OCI-LY3 (cell line): ENCODE measurements around the gene MPZL1.
A peak's percentile ranks its signal among the peaks of the same experiment; 100 is the strongest.

Source experiments
- H2AFZ ChIP-seq: fragments of 200-600, 300-600 bp; shearing (Covaris generic); 2 replicates; pipeline ENCODE4 v1.6.0; 2014; ENCODE audit warnings: antibody characterized with exemption, low read depth, low read length
- H3K27ac ChIP-seq: fragments of 200-600, 300-600 bp; sonication (generic); 2 replicates; pipeline ENCODE4 v1.5.1; 2014; ENCODE audit warnings: mild to moderate bottlenecking, low read length, moderate library complexity, mixed read lengths
- H3K27me3 ChIP-seq: fragments of 200-600, 300-600 bp; sonication (generic); 2 replicates; pipeline ENCODE4 v1.6.1; 2014; ENCODE audit warnings: low read depth, low read length, mixed read lengths
- H3K36me3 ChIP-seq: fragments of 200-600, 300-600 bp; sonication (generic); replicated peaks from 2 replicates; pipeline ENCODE3; 2014; ENCODE audit warnings: low read depth, low read length, mixed read lengths
- H3K4me1 ChIP-seq: fragments of 300-600, 200-600 bp; sonication (generic); 2 replicates; pipeline ENCODE4 v1.6.1; 2014; ENCODE audit warnings: low read length, mixed read lengths
- H3K4me2 ChIP-seq: fragments of 200-600, 300-600 bp; sonication (generic); 2 replicates; pipeline ENCODE4 v1.6.1; 2014; ENCODE audit warnings: low read length, mixed read lengths
- H3K4me3 ChIP-seq: fragments of 300-600, 200-600 bp; sonication (generic); 2 replicates; pipeline ENCODE4 v1.5.1; 2014; ENCODE audit warnings: antibody characterized with exemption, mild to moderate bottlenecking, low read length, moderate library complexity
- H3K79me2 ChIP-seq: fragments of 300-600, 200-600 bp; shearing (Covaris generic); 2 replicates; pipeline ENCODE4 v1.6.1; 2014; ENCODE audit warnings: mild to moderate bottlenecking, low read length, mixed read lengths
- H3K9ac ChIP-seq: fragments of 300-600, 200-600 bp; shearing (Covaris generic); 2 replicates; pipeline ENCODE4 v1.6.0; 2014; ENCODE audit warnings: mild to moderate bottlenecking, low read length, moderate library complexity
- H3K9me3 ChIP-seq: fragments of 200-600, 300-600 bp; shearing (Covaris generic); 2 replicates; pipeline ENCODE4 v1.6.1; 2014; ENCODE audit warnings: low read length, mixed read lengths; ENCODE audit not compliant: insufficient read depth
- H4K20me1 ChIP-seq: fragments of 200-600, 300-600 bp; sonication (generic); 2 replicates; pipeline ENCODE4 v1.6.1; 2016; ENCODE audit warnings: low read length, mixed read lengths; ENCODE audit not compliant: insufficient read depth
- EZH2phosphoT487 ChIP-seq: fragments of 200-600 bp; shearing (Covaris generic); IDR thresholded peaks from 2 replicates; pipeline ENCODE4 v1.6.1; 2018; ENCODE audit warnings: antibody characterized with exemption, mixed run types, low read depth
- TF ChIP-seq, protein P1 (sequence below): fragments of 200-600, 300-600 bp; sonication (generic); IDR thresholded peaks from 2 replicates; pipeline ENCODE4 v1.5.1; 2014; ENCODE audit warnings: antibody characterized with exemption, low read length, low read depth

MPZL1 gene

DNA sequence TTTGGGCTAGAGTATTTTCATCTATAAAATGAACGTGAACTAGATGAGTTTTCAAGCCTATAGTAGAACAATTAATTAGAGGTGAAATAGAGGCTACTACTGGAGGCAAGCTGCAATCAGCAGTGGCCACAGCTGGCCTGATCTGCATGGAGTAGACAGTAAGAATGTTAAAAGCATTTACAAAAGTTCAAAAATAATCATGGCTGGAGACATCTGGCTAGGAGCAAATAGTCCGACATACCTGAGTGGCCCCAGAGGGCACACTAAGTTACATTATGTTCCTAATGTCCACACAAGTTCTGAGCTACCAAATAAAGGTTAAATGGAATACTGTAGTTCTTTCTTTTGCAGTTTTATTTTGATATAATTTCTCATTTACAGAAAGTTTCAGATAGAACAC is 28.0 kb downstream of the MPZL1 start:
- H3K4me1 ChIP-seq = peaks cover 18% of the 10 kb centered on the region
- H3K9me3 ChIP-seq = no peaks in the 10 kb centered on the region
- TF ChIP-seq EZH2phosphoT487 = no peak
- TF ChIP-seq, protein P1, sequence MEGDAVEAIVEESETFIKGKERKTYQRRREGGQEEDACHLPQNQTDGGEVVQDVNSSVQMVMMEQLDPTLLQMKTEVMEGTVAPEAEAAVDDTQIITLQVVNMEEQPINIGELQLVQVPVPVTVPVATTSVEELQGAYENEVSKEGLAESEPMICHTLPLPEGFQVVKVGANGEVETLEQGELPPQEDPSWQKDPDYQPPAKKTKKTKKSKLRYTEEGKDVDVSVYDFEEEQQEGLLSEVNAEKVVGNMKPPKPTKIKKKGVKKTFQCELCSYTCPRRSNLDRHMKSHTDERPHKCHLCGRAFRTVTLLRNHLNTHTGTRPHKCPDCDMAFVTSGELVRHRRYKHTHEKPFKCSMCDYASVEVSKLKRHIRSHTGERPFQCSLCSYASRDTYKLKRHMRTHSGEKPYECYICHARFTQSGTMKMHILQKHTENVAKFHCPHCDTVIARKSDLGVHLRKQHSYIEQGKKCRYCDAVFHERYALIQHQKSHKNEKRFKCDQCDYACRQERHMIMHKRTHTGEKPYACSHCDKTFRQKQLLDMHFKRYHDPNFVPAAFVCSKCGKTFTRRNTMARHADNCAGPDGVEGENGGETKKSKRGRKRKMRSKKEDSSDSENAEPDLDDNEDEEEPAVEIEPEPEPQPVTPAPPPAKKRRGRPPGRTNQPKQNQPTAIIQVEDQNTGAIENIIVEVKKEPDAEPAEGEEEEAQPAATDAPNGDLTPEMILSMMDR = no peak
- H2AFZ ChIP-seq = no peak overlapping the region
- no peaks in the 10 kb centered on the region for H3K27me3 ChIP-seq
- peaks cover 7% of the 10 kb centered on the region; the same call in 1 of the 2 replicates for H4K20me1 ChIP-seq
- H3K27ac ChIP-seq = no peak overlapping the region
- H3K36me3 ChIP-seq = no peaks in the 10 kb centered on the region
- peaks cover 68% of the 10 kb centered on the region for H3K79me2 ChIP-seq
- H3K4me3 ChIP-seq = no peak overlapping the region
- no peak overlapping the region for H3K9ac ChIP-seq
- no peak overlapping the region for H3K4me2 ChIP-seq

DNA sequence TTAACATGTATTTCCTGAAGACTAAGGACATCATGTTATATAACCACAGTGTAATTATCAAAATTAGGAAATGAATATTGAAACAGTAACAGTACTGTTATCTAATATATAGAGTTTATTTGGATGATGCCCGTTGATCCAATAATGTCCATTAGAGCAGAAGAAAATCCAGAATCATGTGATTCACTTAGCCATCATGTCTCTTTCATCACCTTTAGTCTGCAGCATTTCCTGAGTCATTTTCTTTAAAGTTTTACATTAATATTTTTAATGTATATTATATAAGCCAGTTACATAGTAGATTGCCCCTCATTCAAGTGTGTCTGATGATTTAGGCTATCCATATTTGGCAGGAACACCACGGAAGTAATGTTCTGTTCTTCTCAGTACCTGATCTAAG is 28.9 kb downstream of the MPZL1 start:
- TF ChIP-seq, protein P1 = no peak
- no peak for TF ChIP-seq EZH2phosphoT487
- no peak overlapping the region for H3K4me2 ChIP-seq

DNA sequence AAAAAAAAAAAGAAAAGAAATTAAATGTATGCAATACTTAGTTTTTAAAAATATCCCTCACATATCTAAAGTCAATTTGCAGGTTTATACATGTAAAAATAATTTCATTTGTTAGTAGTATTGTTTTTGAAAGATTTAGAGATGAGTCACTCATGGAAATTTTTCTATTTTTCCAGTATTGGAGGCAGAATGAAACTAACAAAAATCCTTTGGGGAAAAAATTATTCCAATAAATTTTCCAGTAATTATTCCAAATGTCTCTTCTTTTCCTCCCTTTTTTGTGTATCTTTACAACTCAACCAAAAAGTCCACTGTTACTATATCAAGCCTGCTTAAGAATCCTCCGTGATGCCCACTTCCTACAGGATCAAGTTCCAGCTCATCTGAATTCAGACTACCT is 29.9 kb downstream of the MPZL1 start:
- peaks cover 66% of the 10 kb centered on the region for H3K79me2 ChIP-seq
- H3K27me3 ChIP-seq = no peaks in the 10 kb centered on the region
- H3K4me1 ChIP-seq = peaks cover 18% of the 10 kb centered on the region
- H3K4me2 ChIP-seq = no peak overlapping the region
- H2AFZ ChIP-seq = no peak overlapping the region
- no peak overlapping the region for H3K9ac ChIP-seq
- no peak overlapping the region for H3K4me3 ChIP-seq
- H4K20me1 ChIP-seq = peaks cover 4% of the 10 kb centered on the region; the same call in 1 of the 2 replicates
- H3K9me3 ChIP-seq = no peaks in the 10 kb centered on the region
- no peaks in the 10 kb centered on the region for H3K36me3 ChIP-seq
- TF ChIP-seq EZH2phosphoT487 = no peak
- TF ChIP-seq, protein P1 = no peak
- H3K27ac ChIP-seq = no peak overlapping the region

More for the DNA sequence above, 28.9 kb downstream of the MPZL1 start:
- peaks cover 18% of the 10 kb centered on the region for H3K4me1 ChIP-seq
- no peaks in the 10 kb centered on the region for H3K27me3 ChIP-seq
- no peak overlapping the region for H3K27ac ChIP-seq
- H2AFZ ChIP-seq = no peak overlapping the region
- peaks cover 67% of the 10 kb centered on the region for H3K79me2 ChIP-seq
- H3K9me3 ChIP-seq = no peaks in the 10 kb centered on the region
- H3K9ac ChIP-seq = no peak overlapping the region
- H3K4me3 ChIP-seq = no peak overlapping the region
- H3K36me3 ChIP-seq = no peaks in the 10 kb centered on the region
- H4K20me1 ChIP-seq = peaks cover 4% of the 10 kb centered on the region; the same call in 1 of the 2 replicates

DNA sequence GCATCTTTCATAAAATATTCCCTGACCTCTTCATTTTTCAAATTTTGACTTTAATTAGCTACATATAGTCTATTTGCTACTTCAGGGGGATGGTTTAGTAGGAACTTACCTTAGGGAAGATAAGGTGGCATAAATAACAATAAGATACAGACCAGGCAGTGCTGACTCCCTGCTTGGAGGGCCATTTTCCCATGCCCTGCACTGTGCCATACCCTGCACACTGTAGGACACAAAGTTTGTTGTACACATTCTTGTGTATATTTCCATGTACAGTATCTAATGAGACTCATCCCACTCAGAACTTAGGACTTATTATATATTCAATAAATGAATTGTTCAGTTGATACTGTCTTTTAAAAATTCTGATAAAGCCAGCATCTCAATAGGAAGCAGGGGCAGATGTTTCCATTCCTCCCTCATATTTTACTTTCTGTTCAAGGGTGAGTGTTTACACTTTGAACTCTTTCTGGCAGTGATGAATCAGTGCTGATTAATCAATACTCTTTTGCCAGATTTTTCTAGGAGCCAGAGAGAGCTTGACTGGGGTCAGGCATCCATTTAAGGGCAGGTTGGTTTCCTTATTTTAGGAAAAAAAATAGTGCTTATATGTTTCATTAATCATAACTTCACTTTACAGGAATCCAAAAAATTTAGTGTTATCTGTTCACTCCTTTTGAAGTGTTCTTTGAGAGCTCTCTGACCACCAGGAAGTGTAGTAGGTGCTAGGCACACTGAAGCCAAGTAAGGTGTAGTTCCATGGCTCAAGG is 30.6 kb downstream of the MPZL1 start:
- TF ChIP-seq, protein P1 = no peak
- no peak for TF ChIP-seq EZH2phosphoT487

More for the DNA sequence above, 30.6 kb downstream of the MPZL1 start:
- Histone ChIP-seq H2AFZ (peak overlapping the region; percentile 42), H3K27me3 (no peaks in the 10 kb centered on the region), H3K36me3 (no peaks in the 10 kb centered on the region), H3K79me2 (peaks cover 65% of the 10 kb centered on the region), H3K4me1 (peaks cover 18% of the 10 kb centered on the region), H3K9me3 (no peaks in the 10 kb centered on the region), H3K4me2 (peak overlapping the region; percentile 83), H3K4me3 (peak overlapping the region; percentile 67), H3K27ac (peak overlapping the region; percentile 48), H4K20me1 (peaks cover 4% of the 10 kb centered on the region; the same call in 1 of the 2 replicates), H3K9ac (peak overlapping the region; percentile 32; the same call in 1 of the 2 replicates)
